ENCODE data around the gene MEI1. TPM values are rescaled to one million over a fixed set of nuclear protein-coding genes. Genes with fewer than 3 reads are reported as not detected.

The MEI1 gene
- polyA plus RNA-seq, 1 donor (not counting 4 experiments of a cell fraction or from before 2014, with no cell fraction given): 0.10 TPM

- H3K9me1 ChIP-seq (ENCODE audit: control insufficient read depth, extremely low read depth, insufficient read depth, low read length): no peaks in the 10 kb centered on the region
- no peaks in the 10 kb centered on the region for H3K4me1 ChIP-seq (ENCODE audit: control insufficient read depth, extremely low read depth, insufficient read depth, low read length)
- no peaks in the 10 kb centered on the region for H3K27me3 ChIP-seq (ENCODE audit: control insufficient read depth, extremely low read depth, insufficient read depth, low read length)
- no peak overlapping the region for H3K4me3 ChIP-seq (ENCODE audit: control insufficient read depth in 2 of 3, extremely low read depth in 1 of 3, insufficient read depth in 2 of 3, low read depth in 1 of 3, low read length in 3 of 3)
- no peak overlapping the region for H3K27ac ChIP-seq (ENCODE audit: control insufficient read depth, insufficient read depth, low read length)
- FAIRE-seq: no peak
- H3K36me3 ChIP-seq (ENCODE audit: control insufficient read depth in 2 of 2, extremely low read depth in 1 of 2, insufficient read depth in 2 of 2, low read length in 2 of 2): peaks cover 44 to 55% of the 10 kb centered on the region in 2 experiments
- dilution Hi-C loops (cut with MboI; ENCODE audit: extremely low pct_ligation_motif_present, low sequenced_read_pairs): no loop called here
- H3K9me3 ChIP-seq (ENCODE audit: control insufficient read depth, low read depth, low read length): no peaks in the 10 kb centered on the region
- TF ChIP-seq CTCF (optimal IDR thresholded peaks at IDR 0.05 in 1 of 3, IDR thresholded peaks at IDR 0.05 in 1 of 3, conservative IDR thresholded peaks at IDR 0.05 in 1 of 3; ENCODE audit: extremely low read depth in 1 of 3, insufficient read depth in 2 of 3, low read length in 3 of 3) (no peak), EZH2 (IDR thresholded peaks at IDR 0.05; ENCODE audit: low read length) (no peak)
- no peak overlapping the region for H3K9ac ChIP-seq (ENCODE audit: control insufficient read depth, extremely low read depth, insufficient read depth, low read length)
- H3K79me2 ChIP-seq (ENCODE audit: control insufficient read depth, insufficient read depth, low read length): peaks cover 15% of the 10 kb centered on the region
- no peak overlapping the region for H3K4me2 ChIP-seq (ENCODE audit: control insufficient read depth, extremely low read depth, insufficient read depth, low read depth, low read length)
- H4K20me1 ChIP-seq (ENCODE audit: control insufficient read depth, extremely low read depth, insufficient read depth, low read length): peaks cover 5% of the 10 kb centered on the region
- H2AFZ ChIP-seq (ENCODE audit: control insufficient read depth, low read length): no peak overlapping the region
- DNase-seq (ENCODE audit: low read depth, low spot score): no peak
Measured at GRCh38 chr22:41650821-41651220, 48.5 kb upstream of the MEI1 start.

GRCh38 chr22:41654322-41654721 is 45.0 kb upstream of the MEI1 start:
- no peak overlapping the region for H2AFZ ChIP-seq (ENCODE audit: control insufficient read depth, low read length)
- no peak overlapping the region for H3K4me3 ChIP-seq (ENCODE audit: control insufficient read depth in 2 of 3, extremely low read depth in 1 of 3, insufficient read depth in 2 of 3, low read depth in 1 of 3, low read length in 3 of 3)
- H3K9ac ChIP-seq (ENCODE audit: control insufficient read depth, extremely low read depth, insufficient read depth, low read length): no peak overlapping the region
- H3K27ac ChIP-seq (ENCODE audit: control insufficient read depth, insufficient read depth, low read length): no peak overlapping the region
- no peak overlapping the region for H3K4me2 ChIP-seq (ENCODE audit: control insufficient read depth, extremely low read depth, insufficient read depth, low read depth, low read length)
- H3K36me3 ChIP-seq (ENCODE audit: control insufficient read depth in 2 of 2, extremely low read depth in 1 of 2, insufficient read depth in 2 of 2, low read length in 2 of 2): peaks cover 49 to 60% of the 10 kb centered on the region in 2 experiments
- peaks cover 8% of the 10 kb centered on the region for H3K79me2 ChIP-seq (ENCODE audit: control insufficient read depth, insufficient read depth, low read length)
- TF ChIP-seq EZH2 (IDR thresholded peaks at IDR 0.05; ENCODE audit: low read length) (no peak), CTCF (optimal IDR thresholded peaks at IDR 0.05 in 1 of 3, IDR thresholded peaks at IDR 0.05 in 1 of 3, conservative IDR thresholded peaks at IDR 0.05 in 1 of 3; ENCODE audit: extremely low read depth in 1 of 3, insufficient read depth in 2 of 3, low read length in 3 of 3) (no peak)
- H3K9me3 ChIP-seq (ENCODE audit: control insufficient read depth, low read depth, low read length): no peaks in the 10 kb centered on the region
- H4K20me1 ChIP-seq (ENCODE audit: control insufficient read depth, extremely low read depth, insufficient read depth, low read length): peaks cover 5% of the 10 kb centered on the region
- dilution Hi-C loops (cut with MboI; ENCODE audit: extremely low pct_ligation_motif_present, low sequenced_read_pairs): no loop called here
- no peak for FAIRE-seq
- no peak for DNase-seq (ENCODE audit: low read depth, low spot score)
- H3K9me1 ChIP-seq (ENCODE audit: control insufficient read depth, extremely low read depth, insufficient read depth, low read length): no peaks in the 10 kb centered on the region
- no peaks in the 10 kb centered on the region for H3K27me3 ChIP-seq (ENCODE audit: control insufficient read depth, extremely low read depth, insufficient read depth, low read length)
- H3K4me1 ChIP-seq (ENCODE audit: control insufficient read depth, extremely low read depth, insufficient read depth, low read length): no peaks in the 10 kb centered on the region
